Measurements from ENCODE around the gene LINC00237.

LINC00237 gene

GRCh38 chr20:21048841-21049273, 57.3 kb downstream of the LINC00237 start:
- Histone ChIP-seq H3K79me2 (ENCODE audit: low read length) (no peaks in the 10 kb centered on the region), H3K27me3 (ENCODE audit: low read depth, low read length) (peaks cover 10% of the 10 kb centered on the region), H3K9ac (ENCODE audit: low read length) (no peak overlapping the region), H3K4me3 (ENCODE audit: low read length) (no peak overlapping the region), H3K27ac (ENCODE audit: low read length) (no peak overlapping the region), H3K9me3 (ENCODE audit: insufficient read depth, low read length) (no peaks in the 10 kb centered on the region), H3K36me3 (replicated peaks; ENCODE audit: low read depth, low read length) (no peaks in the 10 kb centered on the region), H4K20me1 (ENCODE audit: insufficient read depth, low read length) (no peaks in the 10 kb centered on the region), H2AFZ (ENCODE audit: low read depth, low read length) (no peak overlapping the region), H3K4me2 (ENCODE audit: low read length) (no peak overlapping the region), H3K4me1 (ENCODE audit: low read length) (no peaks in the 10 kb centered on the region)
- no peak for TF ChIP-seq EZH2phosphoT487 (IDR thresholded peaks at IDR 0.05; ENCODE audit: low read depth)
- TF ChIP-seq, protein P1, sequence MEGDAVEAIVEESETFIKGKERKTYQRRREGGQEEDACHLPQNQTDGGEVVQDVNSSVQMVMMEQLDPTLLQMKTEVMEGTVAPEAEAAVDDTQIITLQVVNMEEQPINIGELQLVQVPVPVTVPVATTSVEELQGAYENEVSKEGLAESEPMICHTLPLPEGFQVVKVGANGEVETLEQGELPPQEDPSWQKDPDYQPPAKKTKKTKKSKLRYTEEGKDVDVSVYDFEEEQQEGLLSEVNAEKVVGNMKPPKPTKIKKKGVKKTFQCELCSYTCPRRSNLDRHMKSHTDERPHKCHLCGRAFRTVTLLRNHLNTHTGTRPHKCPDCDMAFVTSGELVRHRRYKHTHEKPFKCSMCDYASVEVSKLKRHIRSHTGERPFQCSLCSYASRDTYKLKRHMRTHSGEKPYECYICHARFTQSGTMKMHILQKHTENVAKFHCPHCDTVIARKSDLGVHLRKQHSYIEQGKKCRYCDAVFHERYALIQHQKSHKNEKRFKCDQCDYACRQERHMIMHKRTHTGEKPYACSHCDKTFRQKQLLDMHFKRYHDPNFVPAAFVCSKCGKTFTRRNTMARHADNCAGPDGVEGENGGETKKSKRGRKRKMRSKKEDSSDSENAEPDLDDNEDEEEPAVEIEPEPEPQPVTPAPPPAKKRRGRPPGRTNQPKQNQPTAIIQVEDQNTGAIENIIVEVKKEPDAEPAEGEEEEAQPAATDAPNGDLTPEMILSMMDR (IDR thresholded peaks at IDR 0.05; ENCODE audit: low read depth, low read length): peak; percentile 95

DNA sequence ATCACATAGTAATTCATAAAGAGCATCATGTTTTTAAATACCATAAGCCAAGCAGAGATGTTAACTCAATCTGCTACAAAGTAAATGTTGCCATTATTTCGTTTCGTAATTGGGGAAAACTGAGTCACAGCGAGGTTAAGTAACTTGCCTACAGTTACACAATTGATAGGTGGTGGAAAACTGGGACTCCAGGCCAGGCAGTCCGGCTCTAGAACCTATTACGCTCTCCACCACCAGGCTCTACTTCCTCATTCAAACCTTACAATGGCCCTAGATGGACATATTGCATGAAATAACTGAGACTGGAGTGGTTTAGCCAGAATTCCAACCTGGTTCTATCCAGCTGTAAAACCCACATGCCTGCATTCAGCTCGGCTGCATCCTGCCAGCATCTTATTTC, 58.2 kb downstream of the LINC00237 start:
- Histone ChIP-seq H3K36me3 (replicated peaks; ENCODE audit: low read depth, low read length) (no peaks in the 10 kb centered on the region), H3K79me2 (ENCODE audit: low read length) (no peaks in the 10 kb centered on the region), H3K9ac (ENCODE audit: low read length) (no peak overlapping the region), H3K27ac (ENCODE audit: low read length) (no peak overlapping the region), H3K4me1 (ENCODE audit: low read length) (no peaks in the 10 kb centered on the region), H4K20me1 (ENCODE audit: insufficient read depth, low read length) (no peaks in the 10 kb centered on the region), H3K9me3 (ENCODE audit: insufficient read depth, low read length) (no peaks in the 10 kb centered on the region), H2AFZ (ENCODE audit: low read depth, low read length) (no peak overlapping the region), H3K4me2 (ENCODE audit: low read length) (no peak overlapping the region), H3K27me3 (ENCODE audit: low read depth, low read length) (peaks cover 10% of the 10 kb centered on the region), H3K4me3 (ENCODE audit: low read length) (no peak overlapping the region)
- TF ChIP-seq EZH2phosphoT487 (IDR thresholded peaks at IDR 0.05; ENCODE audit: low read depth): no peak
- TF ChIP-seq, protein P1 (IDR thresholded peaks at IDR 0.05; ENCODE audit: low read depth, low read length): no peak

DNA sequence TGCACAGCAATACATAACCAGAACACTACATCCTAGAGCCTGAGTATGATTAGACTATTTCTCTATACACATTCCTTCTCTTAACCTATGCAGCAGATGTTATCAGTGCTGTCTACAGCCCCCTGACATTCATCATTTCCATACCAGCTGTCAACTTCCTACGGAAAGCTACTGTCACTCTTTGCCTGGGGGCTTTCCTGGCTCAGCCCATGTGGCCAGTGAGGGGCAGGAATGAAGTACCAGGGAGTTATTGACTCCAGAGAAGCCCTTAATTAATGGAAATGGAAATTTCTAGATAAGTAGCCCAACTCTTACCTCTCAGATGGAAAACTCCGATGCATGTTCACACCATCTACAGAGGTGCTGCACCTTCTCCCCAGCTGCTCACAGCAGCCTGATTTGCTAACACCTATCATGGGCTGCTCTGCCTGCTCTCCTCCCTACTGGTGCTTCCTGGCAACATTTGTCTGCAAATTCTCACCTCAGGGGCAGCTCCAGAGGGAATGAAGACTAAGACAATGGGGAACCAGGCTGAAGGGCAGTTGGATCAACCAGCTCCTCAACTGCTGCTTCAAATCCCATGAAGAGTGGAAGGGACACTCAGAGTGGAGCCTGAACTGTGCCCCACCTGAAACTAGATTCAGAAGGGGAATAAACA, 59.6 kb downstream of the LINC00237 start:
- Histone ChIP-seq H3K79me2 (ENCODE audit: low read length) (no peaks in the 10 kb centered on the region), H3K4me2 (ENCODE audit: low read length) (no peak overlapping the region), H4K20me1 (ENCODE audit: insufficient read depth, low read length) (no peaks in the 10 kb centered on the region), H3K36me3 (replicated peaks; ENCODE audit: low read depth, low read length) (no peaks in the 10 kb centered on the region), H3K4me1 (ENCODE audit: low read length) (no peaks in the 10 kb centered on the region), H3K27me3 (ENCODE audit: low read depth, low read length) (peaks cover 10% of the 10 kb centered on the region), H3K9me3 (ENCODE audit: insufficient read depth, low read length) (no peaks in the 10 kb centered on the region), H3K9ac (ENCODE audit: low read length) (no peak overlapping the region), H3K4me3 (ENCODE audit: low read length) (no peak overlapping the region), H2AFZ (ENCODE audit: low read depth, low read length) (no peak overlapping the region), H3K27ac (ENCODE audit: low read length) (no peak overlapping the region)
- TF ChIP-seq, protein P1 (IDR thresholded peaks at IDR 0.05; ENCODE audit: low read depth, low read length): no peak
- TF ChIP-seq EZH2phosphoT487 (IDR thresholded peaks at IDR 0.05; ENCODE audit: low read depth): no peak

Data from OCI-LY3 (cell line).